T-helper 17 cell (primary cell): ENCODE data around the gene RIN3. TPM values are rescaled to one million over a fixed set of nuclear protein-coding genes. Genes with fewer than 3 reads are reported as not detected.

Experiments
- ATAC-seq: fragments of 150-1000 bp; cut with Tn5 transposase; 2 replicates; pipeline ENCODE4 v1.10.0; 2021; ENCODE audit warnings: mild to moderate bottlenecking, moderate library complexity
- DNase-seq, 3 donors: peaks; one replicate each; pipeline versions ENCODE4 v3.0.0 to v3.0.0-alpha.2; 2020 to 2021
- H3K9me3 ChIP-seq: one replicate; pipeline ENCODE4 v1.7.0; 2013; ENCODE audit warnings: low read length, mild to moderate bottlenecking; ENCODE audit not compliant: control insufficient read depth, poor library complexity, severe bottlenecking
- H3K27ac Mint-ChIP-seq: one replicate; pipeline ENCODE4 v1.8.0; 2022; ENCODE audit warnings: mild to moderate bottlenecking, moderate library complexity, mixed read lengths
- H3K27me3 Mint-ChIP-seq: one replicate; pipeline ENCODE4 v1.8.0; 2022; ENCODE audit warnings: mixed read lengths
- H3K36me3 Mint-ChIP-seq: one replicate; pipeline ENCODE4 v1.8.0; 2022; ENCODE audit warnings: low read depth, mixed read lengths
- H3K4me1 Mint-ChIP-seq: one replicate; pipeline ENCODE4 v1.8.0; 2022; ENCODE audit warnings: mild to moderate bottlenecking, mixed read lengths
- H3K4me3 Mint-ChIP-seq: one replicate; pipeline ENCODE4 v1.8.0; 2022; ENCODE audit warnings: mild to moderate bottlenecking, moderate library complexity, mixed read lengths
- total RNA-seq, 4 donors: library from RNA in 2 of 4; stranded (reverse) in 2 of 4; gene quantifications; one replicate each; pipeline ENCODE4 v1.2.3 and lab custom pipeline; 2022 to 2026

The RIN3 gene
- total RNA-seq, 2 donors from 2014 or later, result 49.3 to 70.0 TPM

DNA sequence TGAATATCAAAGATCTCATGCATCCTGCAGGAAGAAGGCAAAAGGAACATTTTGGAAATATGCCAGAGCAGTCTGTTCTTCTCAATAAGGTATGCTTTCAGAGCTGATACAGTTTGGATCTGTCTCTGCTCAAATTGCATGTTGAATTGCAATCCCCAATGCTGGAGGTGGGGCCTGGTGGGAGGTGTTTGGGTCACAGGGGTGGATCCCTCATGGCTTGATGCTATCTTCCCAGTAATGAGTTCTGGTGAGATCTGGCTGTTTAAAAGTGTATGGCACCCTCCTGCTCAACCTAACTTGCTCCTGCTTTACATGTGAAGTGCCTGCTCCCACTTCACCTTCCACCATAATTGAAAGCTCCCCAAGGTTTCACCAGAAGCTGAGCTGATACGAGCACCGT, 76.6 kb downstream of the RIN3 start:
- Mint-ChIP-seq H3K27ac (peak overlapping the region; percentile 73), H3K4me1 (peaks cover 35% of the 10 kb centered on the region), H3K27me3 (no peaks in the 10 kb centered on the region), H3K4me3 (no peak overlapping the region), H3K36me3 (peaks cover 4% of the 10 kb centered on the region)
- DNase-seq (no peak), ATAC-seq (no peak)
- H3K9me3 ChIP-seq, result no peaks in the 10 kb centered on the region

DNA sequence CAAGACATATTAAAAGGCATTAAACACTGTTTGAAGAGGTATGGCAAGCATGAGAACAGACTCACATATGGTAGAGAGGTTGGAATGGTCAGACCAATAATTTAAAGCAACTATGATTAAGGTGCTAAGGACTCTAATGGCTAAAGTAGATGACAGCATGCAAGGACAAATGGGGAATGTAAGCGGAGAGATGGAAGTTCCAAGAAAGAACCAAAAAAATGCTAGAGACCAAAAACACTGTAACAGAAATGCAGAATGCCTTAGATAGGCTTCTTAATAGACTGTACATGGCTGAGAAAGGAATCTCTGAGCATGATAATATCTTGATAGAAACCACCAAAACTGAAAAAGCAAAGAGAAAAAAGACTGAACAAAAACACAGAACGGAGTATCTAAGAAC, 77.4 kb downstream of the RIN3 start:
- H3K27me3 Mint-ChIP-seq, result no peaks in the 10 kb centered on the region
- peak overlapping the region; percentile 16 for H3K4me3 Mint-ChIP-seq
- H3K9me3 ChIP-seq, result no peaks in the 10 kb centered on the region
- DNase-seq (no peak), ATAC-seq (no peak)
- H3K36me3 Mint-ChIP-seq, result peaks cover 4% of the 10 kb centered on the region
- no peak overlapping the region for H3K27ac Mint-ChIP-seq
- H3K4me1 Mint-ChIP-seq, result peaks cover 27% of the 10 kb centered on the region

DNA sequence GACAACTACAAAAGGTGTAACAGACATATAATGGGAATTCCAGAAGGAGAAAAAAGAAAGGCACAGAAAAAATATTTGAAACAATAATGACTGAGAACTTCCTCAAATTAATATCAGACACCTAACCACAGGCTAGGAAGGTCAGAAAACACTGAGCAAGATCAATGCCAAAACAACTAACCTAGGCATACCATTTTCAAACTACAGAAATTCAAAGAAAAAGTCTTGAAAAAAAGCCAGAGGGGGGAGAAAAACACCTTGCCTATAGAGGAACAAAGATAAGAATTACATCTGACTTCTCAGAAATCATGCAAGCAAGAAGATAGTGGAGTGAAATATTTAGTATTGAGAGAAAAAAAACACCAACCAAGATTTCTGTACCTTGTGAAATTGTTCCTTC, 77.8 kb downstream of the RIN3 start:
- DNase-seq (no peak), ATAC-seq (no peak)
- Mint-ChIP-seq H3K36me3 (peaks cover 4% of the 10 kb centered on the region), H3K4me3 (peak overlapping the region; percentile 16), H3K27ac (no peak overlapping the region), H3K4me1 (peaks cover 23% of the 10 kb centered on the region), H3K27me3 (no peaks in the 10 kb centered on the region)
- H3K9me3 ChIP-seq, result no peaks in the 10 kb centered on the region

DNA sequence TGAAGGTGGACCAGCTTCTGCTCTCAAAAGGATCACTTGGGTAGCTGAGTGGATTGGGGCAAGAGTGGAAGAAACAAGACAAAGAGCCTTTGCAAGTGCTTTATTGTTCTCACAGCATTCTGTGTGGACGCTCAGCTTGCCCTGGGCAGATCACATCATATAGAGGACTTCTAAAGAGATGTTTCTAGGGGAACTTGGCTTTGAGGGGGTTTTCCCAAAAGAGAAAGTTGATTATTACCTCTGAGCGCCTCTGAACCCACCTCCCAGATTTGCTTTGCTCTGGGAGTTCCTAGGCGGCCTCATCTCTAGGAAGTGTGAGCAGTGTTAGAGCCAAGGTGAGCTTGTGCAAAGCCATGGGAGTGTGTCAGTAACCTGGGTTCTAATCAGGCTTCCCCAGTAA, 81.7 kb downstream of the RIN3 start:
- ATAC-seq (no peak), DNase-seq (no peak)
- H3K36me3 Mint-ChIP-seq, result peaks cover 6% of the 10 kb centered on the region
- no peak overlapping the region for H3K27ac Mint-ChIP-seq
- H3K4me3 Mint-ChIP-seq, result no peak overlapping the region
- H3K27me3 Mint-ChIP-seq, result no peaks in the 10 kb centered on the region
- peaks cover 12% of the 10 kb centered on the region for H3K4me1 Mint-ChIP-seq
- no peaks in the 10 kb centered on the region for H3K9me3 ChIP-seq

DNA sequence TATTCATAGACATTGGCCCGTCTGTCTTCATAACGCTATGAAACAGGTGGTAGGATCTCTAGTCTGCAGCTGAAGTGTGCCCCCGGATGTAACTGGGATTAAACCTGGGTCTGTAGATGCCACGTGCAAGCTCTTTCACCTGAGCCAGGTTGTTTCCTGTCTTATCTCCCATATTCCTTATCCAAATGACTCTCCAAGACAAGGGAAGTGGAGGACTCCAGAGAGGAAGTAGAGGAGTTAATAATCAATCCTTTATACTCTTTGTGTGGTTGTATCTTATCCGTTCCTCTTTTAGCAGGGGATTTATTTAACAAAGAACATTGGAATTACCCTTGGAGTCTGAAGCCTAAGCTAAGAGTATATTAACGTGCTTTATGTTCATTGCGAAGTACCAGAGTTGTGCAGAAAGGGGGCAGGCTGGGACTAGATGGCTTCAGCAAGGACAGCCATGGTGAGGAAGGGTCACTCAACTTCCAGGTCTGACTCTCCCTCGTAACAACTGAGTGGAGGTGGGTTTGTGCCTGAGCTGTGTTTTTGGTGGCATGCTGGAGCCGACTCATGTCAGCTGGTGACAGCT, 82.8 kb downstream of the RIN3 start:
- DNase-seq, result no peak
- peaks cover 7% of the 10 kb centered on the region for H3K4me1 Mint-ChIP-seq
- no peak overlapping the region for H3K4me3 Mint-ChIP-seq
- no peak for ATAC-seq
- H3K27me3 Mint-ChIP-seq, result no peaks in the 10 kb centered on the region
- H3K27ac Mint-ChIP-seq, result no peak overlapping the region
- peaks cover 2% of the 10 kb centered on the region for H3K36me3 Mint-ChIP-seq
- H3K9me3 ChIP-seq, result no peaks in the 10 kb centered on the region

DNA sequence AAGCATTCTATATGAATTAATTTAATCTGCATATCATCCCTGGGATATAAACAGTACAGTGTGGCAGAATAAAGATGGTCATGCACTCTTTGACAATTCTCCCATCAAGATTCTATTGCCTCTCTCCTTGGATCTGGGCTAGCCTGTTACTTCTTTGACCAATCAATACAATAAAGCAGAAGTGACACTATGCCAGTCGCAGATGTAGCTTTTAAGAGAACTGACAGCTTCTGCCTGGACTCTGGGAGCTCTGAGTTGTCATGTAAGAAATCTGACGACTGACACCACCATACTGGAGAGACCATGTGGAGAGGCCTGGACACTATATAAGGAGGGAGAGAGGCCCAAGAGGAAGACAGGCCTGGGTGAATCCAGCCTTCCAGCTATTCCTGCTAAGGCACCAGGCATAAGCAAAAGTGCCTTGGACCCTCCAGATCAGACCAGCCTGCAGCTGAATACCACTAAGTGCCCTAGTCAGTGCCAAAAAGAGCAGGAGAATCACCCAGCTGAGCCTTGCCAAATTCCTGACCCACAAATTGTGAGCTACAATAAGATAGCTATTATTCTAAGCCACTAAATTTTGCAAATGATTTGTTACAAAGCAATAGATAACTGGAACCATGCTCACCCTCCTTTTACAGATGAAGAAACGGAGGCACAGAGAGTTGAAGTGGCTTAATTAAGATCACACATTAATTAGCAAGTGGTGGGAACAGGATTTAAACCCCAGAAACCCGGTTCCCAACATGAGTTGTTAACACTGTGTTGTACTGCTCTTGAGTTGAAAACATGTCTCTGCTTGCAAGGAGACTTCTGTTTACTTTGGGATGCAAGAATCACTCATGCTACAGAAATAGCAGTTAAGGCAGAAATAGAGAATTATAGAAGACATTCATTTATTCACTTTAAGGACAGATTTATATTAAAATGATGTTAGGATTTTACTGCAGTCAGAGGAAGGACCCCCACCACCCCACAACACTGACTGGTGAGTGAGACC, 84.6 kb downstream of the RIN3 start:
- DNase-seq (no peak), ATAC-seq (no peak)
- Mint-ChIP-seq H3K27me3 (no peaks in the 10 kb centered on the region), H3K36me3 (peaks cover 2% of the 10 kb centered on the region), H3K4me1 (peaks cover 10% of the 10 kb centered on the region), H3K27ac (peak overlapping the region; percentile 90), H3K4me3 (no peak overlapping the region)
- H3K9me3 ChIP-seq, result no peaks in the 10 kb centered on the region

DNA sequence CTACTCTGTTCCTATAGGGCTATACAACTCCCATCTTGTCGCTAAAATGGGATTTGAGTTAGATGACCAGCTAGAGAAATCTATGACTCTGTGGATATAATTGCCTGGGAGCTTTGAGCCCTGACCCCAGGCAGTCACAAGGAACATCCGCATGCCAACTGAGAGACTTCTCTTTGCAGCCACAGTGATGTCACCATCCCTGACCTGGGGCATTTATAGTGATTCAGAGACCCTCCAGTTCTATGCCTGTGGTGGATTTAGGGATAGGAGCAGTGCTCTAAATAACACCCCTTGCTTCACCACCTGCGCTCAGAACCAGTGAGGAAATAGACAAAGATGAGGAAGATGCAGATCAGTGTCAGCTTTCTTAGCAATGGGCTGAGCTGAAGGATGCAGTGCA, 86.2 kb downstream of the RIN3 start:
- Mint-ChIP-seq H3K4me3 (no peak overlapping the region), H3K27me3 (no peaks in the 10 kb centered on the region), H3K36me3 (peaks cover 2% of the 10 kb centered on the region), H3K27ac (no peak overlapping the region), H3K4me1 (peaks cover 18% of the 10 kb centered on the region)
- no peak for DNase-seq
- no peaks in the 10 kb centered on the region for H3K9me3 ChIP-seq
- no peak for ATAC-seq

DNA sequence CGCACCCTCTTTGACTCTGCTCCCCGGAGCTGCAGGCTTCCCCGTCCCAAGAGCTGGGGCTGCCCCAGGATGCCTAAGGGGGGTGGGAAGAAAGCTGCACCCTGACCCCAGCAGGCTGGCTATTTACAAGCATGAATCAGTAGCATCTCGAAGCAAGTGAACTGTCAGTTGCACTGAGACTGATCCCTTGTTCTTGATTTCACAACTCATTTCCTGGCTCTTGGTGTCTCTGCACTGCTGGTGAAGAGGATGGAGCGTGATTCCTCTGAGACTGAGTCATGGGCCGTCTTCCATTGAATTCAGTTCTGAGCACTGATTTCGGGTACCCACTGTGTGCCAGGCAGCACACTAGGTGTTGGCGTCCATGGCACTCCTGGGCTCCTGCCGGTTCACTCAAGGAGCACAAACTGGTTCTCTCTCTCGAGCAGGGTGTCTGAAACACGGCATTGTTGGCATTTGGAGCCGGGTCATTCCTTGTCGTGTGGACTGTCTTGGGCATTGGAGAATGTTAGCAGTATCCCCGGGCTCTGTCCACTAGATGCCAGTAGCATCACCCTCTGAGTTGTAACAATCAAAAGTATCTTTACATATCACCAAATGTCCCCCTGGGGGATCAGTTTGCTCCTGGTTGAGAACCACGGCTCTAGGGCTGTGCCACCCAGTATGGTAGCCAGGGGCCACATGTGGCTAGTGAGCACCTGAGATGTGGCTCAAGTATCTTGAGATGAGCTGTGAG, 86.9 kb downstream of the RIN3 start:
- ATAC-seq (no peak), DNase-seq (no peak)
- H3K27me3 Mint-ChIP-seq, result no peaks in the 10 kb centered on the region
- H3K27ac Mint-ChIP-seq, result no peak overlapping the region
- H3K4me1 Mint-ChIP-seq, result peaks cover 16% of the 10 kb centered on the region
- H3K4me3 Mint-ChIP-seq, result no peak overlapping the region
- peaks cover 2% of the 10 kb centered on the region for H3K36me3 Mint-ChIP-seq
- H3K9me3 ChIP-seq, result no peaks in the 10 kb centered on the region

DNA sequence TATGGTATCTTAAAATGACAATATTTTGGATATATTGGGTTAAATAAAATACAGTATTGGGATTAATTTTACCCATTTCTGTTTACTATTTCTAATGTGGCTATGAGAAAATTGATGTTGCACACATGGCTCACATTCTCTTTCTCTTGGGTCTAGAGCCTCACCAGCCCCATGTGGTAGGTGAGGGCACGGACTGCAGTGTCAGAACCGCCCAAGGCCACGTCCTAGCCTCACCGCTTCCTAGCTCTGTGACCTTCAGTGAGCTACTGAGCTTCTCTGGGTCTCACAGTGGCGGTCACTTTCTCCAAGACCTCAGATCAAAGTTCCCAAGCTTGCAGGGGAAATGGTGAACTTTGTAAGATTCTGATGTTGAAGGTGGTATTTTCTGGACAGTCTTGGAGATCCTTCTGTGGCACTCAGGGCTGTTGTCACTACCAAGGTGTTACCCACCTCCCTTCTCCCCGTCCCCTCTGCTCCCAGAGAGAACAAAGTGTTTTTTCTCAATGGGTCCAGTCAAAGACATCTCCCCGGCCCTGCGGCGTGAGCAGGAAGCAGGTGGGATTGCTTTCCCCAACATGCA, 87.6 kb downstream of the RIN3 start:
- H3K4me1 Mint-ChIP-seq, result peaks cover 16% of the 10 kb centered on the region
- peaks cover 2% of the 10 kb centered on the region for H3K36me3 Mint-ChIP-seq
- no peaks in the 10 kb centered on the region for H3K9me3 ChIP-seq
- no peak for DNase-seq
- no peak overlapping the region for H3K27ac Mint-ChIP-seq
- no peaks in the 10 kb centered on the region for H3K27me3 Mint-ChIP-seq
- ATAC-seq, result no peak
- H3K4me3 Mint-ChIP-seq, result no peak overlapping the region

DNA sequence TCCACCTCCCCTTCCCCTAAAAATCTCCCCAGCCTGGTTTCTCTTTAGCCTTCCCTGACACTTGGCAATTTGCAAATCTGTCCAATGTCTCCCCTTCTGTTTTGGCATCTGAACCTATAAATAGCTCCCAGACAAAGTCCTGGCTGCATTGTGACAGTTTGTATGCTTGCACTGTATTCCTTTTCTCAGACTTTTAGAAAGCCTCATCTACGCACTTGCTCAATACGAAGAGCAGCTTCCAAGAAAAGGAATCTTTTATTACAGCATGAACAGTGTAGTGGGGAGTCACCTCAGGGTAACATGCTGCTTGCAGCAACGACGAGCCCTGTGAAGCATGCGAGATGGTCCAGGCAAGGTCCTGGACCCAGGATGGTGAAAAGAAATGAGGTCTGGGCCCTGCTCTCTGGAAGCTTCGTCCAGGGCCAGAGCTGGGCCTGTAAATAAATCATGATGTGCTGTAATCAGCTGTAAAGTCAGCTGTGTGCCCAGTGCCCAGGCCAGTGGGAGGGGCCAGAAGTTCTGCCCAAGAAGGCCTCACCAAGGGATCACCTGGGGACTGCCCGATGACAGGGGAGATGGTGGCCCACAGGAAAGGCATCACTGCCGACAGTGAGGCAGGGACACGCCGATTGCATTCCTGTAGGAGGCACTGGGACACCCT, 88.3 kb downstream of the RIN3 start:
- peaks cover 2% of the 10 kb centered on the region for H3K36me3 Mint-ChIP-seq
- no peak overlapping the region for H3K4me3 Mint-ChIP-seq
- H3K27ac Mint-ChIP-seq, result no peak overlapping the region

DNA sequence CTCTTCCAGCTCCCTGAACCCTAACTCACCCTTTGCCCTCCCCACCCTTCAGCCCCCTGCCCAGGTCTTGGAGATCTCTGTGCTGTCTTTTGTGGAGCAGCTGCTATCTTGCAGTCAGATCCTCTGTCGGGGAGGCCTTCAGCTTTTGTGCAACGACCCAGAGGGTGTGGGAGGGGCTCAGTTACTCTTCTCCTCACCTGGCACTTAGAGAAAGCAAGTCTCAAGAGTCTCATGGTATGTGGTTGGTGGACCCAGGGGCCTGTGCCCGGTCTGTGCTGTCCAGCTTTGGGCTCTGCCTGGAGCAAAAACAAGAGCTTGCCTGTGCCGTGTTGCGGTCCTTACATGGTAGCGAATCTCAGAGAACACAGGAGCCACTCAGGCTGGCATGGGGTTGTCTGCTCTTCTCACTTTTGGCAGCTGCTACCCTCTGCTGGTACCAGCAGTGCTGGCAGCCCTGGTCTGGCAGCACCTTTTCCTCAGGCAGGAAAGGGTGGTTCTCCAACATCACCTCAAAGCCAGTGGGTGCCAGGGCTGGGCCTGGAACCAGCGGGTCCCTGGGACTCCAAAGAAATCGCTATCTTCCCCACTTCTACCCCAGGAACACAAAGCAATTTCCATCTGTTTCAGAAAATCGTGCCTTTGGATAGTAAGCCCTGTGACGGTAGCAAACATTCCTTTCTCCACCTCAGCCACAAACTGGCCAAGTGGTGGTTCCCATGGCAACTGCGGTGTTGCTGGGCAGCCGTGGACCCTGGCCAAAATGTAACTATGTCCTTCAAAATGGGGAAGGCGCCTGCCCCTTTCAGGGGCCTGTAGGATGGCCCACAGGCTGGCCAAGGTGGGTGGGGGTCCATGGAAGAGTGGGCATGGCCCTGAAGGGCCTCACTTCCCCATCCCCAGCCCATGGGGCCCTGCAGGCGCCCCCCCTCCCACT, 90.0 kb downstream of the RIN3 start:
- peak overlapping the region; percentile 47 for H3K4me3 Mint-ChIP-seq
- ATAC-seq (peak; percentile 96), DNase-seq (peak in 2 of 3 donors; percentile 16 to 26)
- no peaks in the 10 kb centered on the region for H3K27me3 Mint-ChIP-seq
- H3K36me3 Mint-ChIP-seq, result peaks cover 2% of the 10 kb centered on the region
- H3K9me3 ChIP-seq, result no peaks in the 10 kb centered on the region
- peaks cover 16% of the 10 kb centered on the region for H3K4me1 Mint-ChIP-seq
- no peak overlapping the region for H3K27ac Mint-ChIP-seq

More for the DNA sequence above, 88.3 kb downstream of the RIN3 start:
- no peak for DNase-seq
- no peaks in the 10 kb centered on the region for H3K9me3 ChIP-seq
- ATAC-seq, result no peak
- Mint-ChIP-seq H3K4me1 (peaks cover 16% of the 10 kb centered on the region), H3K27me3 (no peaks in the 10 kb centered on the region)
